GM12878 (cell line): ENCODE measurements around the gene EMID1. TPM values are rescaled to one million over a fixed set of nuclear protein-coding genes. Genes with fewer than 3 reads are reported as not detected.

Source experiments
- ATAC-seq: fragments of 200-7000 bp; cut with Tn5 transposase; 3 replicates; pipeline ENCODE4 v1.9.1; 2020; ENCODE audit warnings: mild to moderate bottlenecking, moderate library complexity
- BruUV-seq: library from RNA; stranded (reverse); fragments of 400-500 nt; replicated peaks from 2 replicates; lab custom pipeline; 2021; lab: Mats Ljungman, UMichigan
- CTCF ChIA-PET: fragments of 300-600 bp; sonication (Branson Sonifier 250); formaldehyde crosslinking; extraction: SDS; loops from one replicate; lab custom pipeline; 2021; ENCODE audit warnings: inconsistent platforms; lab: Yijun Ruan, JAX
- POLR2A ChIA-PET: fragments of 350-600 bp; formaldehyde crosslinking; extraction: SDS; loops from one replicate; lab custom pipeline; 2021; ENCODE audit warnings: inconsistent platforms; lab: Charles Lee
- RAD21 ChIA-PET: fragments of 300-600 bp; sonication (Branson Sonifier 250); formaldehyde crosslinking; loops from one replicate; lab custom pipeline; 2023; ENCODE audit warnings: antibody characterized with exemption; ENCODE audit not compliant: unreplicated experiment; lab: Charles Lee
- SMC1A ChIA-PET: fragments of 300-600 bp; sonication (Branson Sonifier 250); formaldehyde crosslinking; loops from one replicate; lab custom pipeline; 2023; ENCODE audit not compliant: unreplicated experiment, uncharacterized antibody; lab: Charles Lee
- DNase-seq: peaks from one replicate; pipeline ENCODE4 v3.0.0-alpha.2; 2011; ENCODE audit warnings: low read depth, low spot score
- FAIRE-seq: peaks from 3 replicates; lab custom pipeline; 2011; peaks lifted over from hg19 to GRCh38; lab: Jason Lieb, UNC
- H2AFZ ChIP-seq: 2 replicates; pipeline ENCODE4 v1.6.0; 2011; ENCODE audit warnings: low read depth, low read length, control low read depth; ENCODE audit not compliant: control insufficient read depth
- H3K27ac ChIP-seq: 2 replicates; pipeline ENCODE4 v1.5.1; 2011; ENCODE audit warnings: control low read depth; ENCODE audit not compliant: control insufficient read depth, insufficient read depth
- H3K27me3 ChIP-seq, 2 experiments: replicated peaks in 1 of 2; 2 replicates each; pipeline versions ENCODE4 v1.6.0 to v1.6.1; 2011; ENCODE audit warnings: low read length in 1 of 2; ENCODE audit not compliant: control insufficient read depth in 2 of 2, insufficient read depth in 2 of 2
- H3K36me3 ChIP-seq, 2 experiments: 2 replicates each; pipeline ENCODE4 v1.5.1; 2011; ENCODE audit warnings: low read length in 1 of 2; ENCODE audit not compliant: control insufficient read depth in 2 of 2, insufficient read depth in 2 of 2
- H3K4me1 ChIP-seq: 2 replicates; pipeline ENCODE4 v1.6.1; 2011; ENCODE audit warnings: mild to moderate bottlenecking, low read length, moderate library complexity, mixed read lengths; ENCODE audit not compliant: control insufficient read depth, insufficient read depth
- H3K4me2 ChIP-seq: 2 replicates; pipeline ENCODE4 v1.6.0; 2011; ENCODE audit warnings: control low read depth; ENCODE audit not compliant: control insufficient read depth, insufficient read depth
- H3K4me3 ChIP-seq: fragments of 200-600 bp; sonication (generic); 2 replicates; pipeline ENCODE4 v1.5.1; 2016
- H3K79me2 ChIP-seq: 2 replicates; pipeline ENCODE4 v1.6.0; 2011; ENCODE audit warnings: low read length; ENCODE audit not compliant: control insufficient read depth, insufficient read depth
- H3K9ac ChIP-seq: 2 replicates; pipeline ENCODE4 v1.8.0; 2011; ENCODE audit warnings: low read length, control low read depth, mixed read lengths; ENCODE audit not compliant: control insufficient read depth, insufficient read depth
- H3K9me3 ChIP-seq: replicated peaks from 3 replicates; pipeline ENCODE4 v1.5.1; 2011; ENCODE audit warnings: mild to moderate bottlenecking, low read length; ENCODE audit not compliant: control insufficient read depth, insufficient read depth
- H4K20me1 ChIP-seq: 2 replicates; pipeline ENCODE4 v1.6.0; 2011; ENCODE audit not compliant: control insufficient read depth, insufficient read depth
- BCL11A ChIP-seq: IDR thresholded peaks from 2 replicates; pipeline ENCODE4 v1.6.1; 2011; ENCODE audit warnings: low read depth, low read length
- HSF1 ChIP-seq: fragments of 150-350 bp; IDR thresholded peaks from 2 replicates; pipeline ENCODE4 v1.6.1; 2014; ENCODE audit warnings: mild to moderate bottlenecking, low read depth, low read length
- MEF2B ChIP-seq: fragments of 450-650 bp; IDR thresholded peaks from 2 replicates; pipeline ENCODE4 v1.6.1; 2018; ENCODE audit warnings: mild to moderate bottlenecking, moderate library complexity; ENCODE audit not compliant: partially characterized antibody, poor library complexity, severe bottlenecking
- POLR2A ChIP-seq: IDR thresholded peaks from 2 replicates; pipeline ENCODE4 v1.6.1; 2011; ENCODE audit warnings: low read depth, mild to moderate bottlenecking, low read length
- TCF3 ChIP-seq: IDR thresholded peaks from 2 replicates; pipeline ENCODE4 v1.6.1; 2012; ENCODE audit warnings: low read depth, mild to moderate bottlenecking, low read length, borderline replicate concordance; ENCODE audit not compliant: insufficient read depth
- TCF7 ChIP-seq: IDR thresholded peaks from 2 replicates; pipeline ENCODE4 v1.6.1; 2014; ENCODE audit warnings: antibody characterized with exemption, borderline replicate concordance
- USF1 ChIP-seq: IDR thresholded peaks from 2 replicates; pipeline ENCODE4 v1.6.1; 2011; ENCODE audit warnings: borderline replicate concordance, low read depth, mild to moderate bottlenecking, moderate library complexity, mixed read lengths, low read length; ENCODE audit not compliant: insufficient read depth; ENCODE audit errors: extremely low read length
- WGBS: methylation state at CpG from one replicate; pipeline ENCODE4 v1.1.6; 2016; ENCODE audit warnings: low lambda C conversion rate; ENCODE audit not compliant: insufficient replicate concordance, insufficient coverage; ENCODE audit errors: missing lambda C conversion rate; 5-methylcytosine and 5-hydroxymethylcytosine counted together
- in situ Hi-C: fragments of 300-500 bp; cut with MboI; formaldehyde crosslinking; loops from 9 replicates; pipeline ENCODE4 v1.14.3; 2018; ENCODE audit warnings: mixed read lengths
- intact Hi-C: fragments of 100-400 bp; cut with micrococcal nuclease; formaldehyde crosslinking; loops from one replicate; pipeline ENCODE4 v1.14.2; 2022; ENCODE audit not compliant: unreplicated experiment
- polyA plus RNA-seq, 11 experiments: library from polyadenylated mRNA; depleted of rRNA in 4 of 11; unstranded in 6 of 11; stranded (reverse) in 5 of 11; fragments of >200 nt; fragmentation: Nextera tagmentation in 4 of 11; fragmentation: Illumina TruSeq in 1 of 11; extraction: Ambion mirVana in 4 of 11; extraction: Trizol in 1 of 11; gene quantifications; 1 replicate in 1 of 11; 2 replicates in 10 of 11; pipeline versions ENCODE4 v1.2.1 to v1.2.3, GENCODE V29; 2011 to 2016; ENCODE audit warnings: inconsistent platforms in 2 of 11, missing spikeins in 2 of 11, low read depth in 1 of 11
- total RNA-seq, 4 experiments: library from RNA; depleted of rRNA in 3 of 4; stranded (reverse); fragments of >200 nt in 3 of 4; fragmentation: Illumina TruSeq in 1 of 4; extraction: Trizol in 1 of 4; gene quantifications; 2 replicates each; pipeline versions ENCODE4 v1.2.1 to v1.2.3, GENCODE V29; 2013 to 2021

Gene EMID1
- total and polyA plus RNA-seq, 10 of the 15 experiments (the other 5 are each of a cell fraction or from before 2014, with no cell fraction given), result 1.2 to 60.3 (median 12.0) TPM

DNA sequence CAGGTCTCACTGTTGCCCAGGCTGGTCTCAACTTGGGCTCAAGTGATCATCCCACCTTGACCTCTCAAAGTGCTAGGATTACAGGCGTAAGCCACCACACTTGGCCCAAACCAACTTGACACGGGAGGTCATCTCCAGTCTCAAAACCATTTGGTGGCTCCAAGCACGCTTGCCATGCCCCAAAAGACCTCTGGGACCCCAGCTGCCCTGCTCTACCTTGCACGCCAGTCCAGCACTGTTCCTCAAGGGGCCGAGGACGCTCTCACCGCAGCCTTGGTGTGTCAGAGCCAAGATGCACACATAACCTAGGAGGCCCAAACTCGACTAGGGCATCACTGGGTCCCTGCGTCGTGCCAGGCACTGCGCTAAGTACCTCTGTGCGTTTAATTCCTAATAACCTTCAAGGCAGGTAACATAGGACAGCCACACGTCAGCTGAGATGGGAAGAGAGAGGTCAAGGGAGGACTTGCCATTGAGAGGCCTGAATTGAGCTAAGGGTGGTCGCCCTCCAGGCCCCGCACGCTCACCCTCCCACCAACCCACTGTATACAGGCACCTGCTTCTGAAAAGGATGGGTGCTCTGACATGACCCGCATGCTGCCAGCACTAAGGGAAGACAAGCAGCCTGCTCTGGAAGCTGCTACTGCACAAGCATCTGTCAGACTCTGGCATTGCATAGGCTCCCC, 96.2 kb downstream of the EMID1 start:
- DNase-seq (no peak), ATAC-seq (peak; percentile 7; the same call in 2 of the 3 replicates), FAIRE-seq (no peak)
- H3K9ac ChIP-seq, result no peak overlapping the region
- no peaks in the 10 kb centered on the region; the same call in 2 of the 3 replicates for H3K9me3 ChIP-seq
- H3K27ac ChIP-seq, result no peak overlapping the region
- no peaks in the 10 kb centered on the region for H4K20me1 ChIP-seq
- in situ Hi-C loops, result no loop called here
- H3K27me3 ChIP-seq, result peaks cover 2 to 7% of the 10 kb centered on the region in 2 experiments; a peak in 2 of 4 replicates
- H3K36me3 ChIP-seq, result peaks cover 21 to 27% of the 10 kb centered on the region in 2 experiments
- no peaks in the 10 kb centered on the region for H3K79me2 ChIP-seq
- ChIA-PET CTCF (no interaction called here), RAD21 (no interaction called here), POLR2A (no interaction called here), SMC1A (no interaction called here)
- H3K4me1 ChIP-seq, result no peaks in the 10 kb centered on the region; the same call in 1 of the 2 replicates
- no peak overlapping the region for H3K4me3 ChIP-seq
- no peak overlapping the region for H2AFZ ChIP-seq
- WGBS, result 72% methylated on average over 17 of the region's 17 CpGs
- intact Hi-C loops, result no loop called here
- no TSS peak for BruUV-seq
- H3K4me2 ChIP-seq, result no peak overlapping the region
- TF ChIP-seq USF1 (no peak), HSF1 (no peak), TCF7 (no peak), MEF2B (no peak), POLR2A (peak; percentile 45), TCF3 (0 out of 2 replicates have a peak, but pooled peaks have one; percentile 15), BCL11A (no peak)
